ENCODE measurements around the gene ACKR4. TPM values are rescaled to one million over a fixed set of nuclear protein-coding genes. Genes with fewer than 3 reads are reported as not detected.

ACKR4 gene
- total and polyA plus RNA-seq, 2 donors (not counting 3 experiments of a cell fraction or from before 2014, with no cell fraction given), result 3.2 to 14.3 TPM

- Histone ChIP-seq H3K9ac (replicated peaks; ENCODE audit: extremely low read depth, insufficient read depth, low read length) (no peak overlapping the region), H3K27me3 (ENCODE audit: control insufficient read depth in 2 of 2, insufficient read depth in 2 of 2, low read length in 2 of 2) (no peaks in the 10 kb centered on the region), H3K36me3 (ENCODE audit: control insufficient read depth in 2 of 2, extremely low read depth in 1 of 2, insufficient read depth in 2 of 2, low read length in 2 of 2) (peaks cover 0 to 2% of the 10 kb centered on the region in 2 experiments), H3K4me2 (ENCODE audit: insufficient read depth, low read length) (no peak overlapping the region), H3K79me2 (ENCODE audit: control insufficient read depth, insufficient read depth, low read length) (no peaks in the 10 kb centered on the region), H2AFZ (ENCODE audit: low read depth, low read length) (no peak overlapping the region), H3K4me3 (replicated peaks in 1 of 3; ENCODE audit: insufficient read depth in 1 of 3, low read depth in 1 of 3, low read length in 3 of 3) (no peak overlapping the region), H3K9me3 (replicated peaks; ENCODE audit: control insufficient read depth, insufficient read depth, low read length) (no peaks in the 10 kb centered on the region), H3K4me1 (ENCODE audit: control insufficient read depth, extremely low read depth, insufficient read depth, low read length) (peaks cover 30% of the 10 kb centered on the region), H3K9me1 (replicated peaks; ENCODE audit: control insufficient read depth, extremely low read depth, insufficient read depth, low read length) (no peaks in the 10 kb centered on the region), H4K20me1 (replicated peaks; ENCODE audit: control insufficient read depth, extremely low read depth, insufficient read depth, low read length) (no peaks in the 10 kb centered on the region), H3K27ac (ENCODE audit: insufficient read depth, low read depth, low read length) (no peak overlapping the region)
- ChIA-PET CTCF (interaction anchor here (1.1 to 2.2 kb wide), 4 partner anchors 9 to 91 kb away, joined by 3 to 12 read pairs (median 5); no protein-coding TSS in a partner anchor), POLR2A (no interaction called here)
- intact Hi-C loops (cut with micrococcal nuclease), result no loop called here
- no TSS peak for BruUV-seq (replicated peaks)
- no peak for TF ChIP-seq POLR2AphosphoS5 (IDR thresholded peaks at IDR 0.05; ENCODE audit: insufficient read depth, low read depth, low read length)
- TF ChIP-seq GATA2 (IDR thresholded peaks at IDR 0.05; ENCODE audit: insufficient read depth, insufficient read length, low read depth, low read length), result no peak
- no peak for TF ChIP-seq MYC (IDR thresholded peaks at IDR 0.05; ENCODE audit: low read depth, low read length)
- no peak for FAIRE-seq
- no peak for DNase-seq (ENCODE audit: low read depth, low spot score)
- dilution Hi-C loops (cut with MboI; ENCODE audit: extremely low pct_ligation_motif_present, low sequenced_read_pairs), result loop anchor here (25.0 kb wide), 1 partner anchor 90 kb away; no protein-coding TSS in a partner anchor
Observed at GRCh38 chr3:132626955-132627354, 29.9 kb downstream of the ACKR4 start.

GRCh38 chr3:132628157-132628556, 31.1 kb downstream of the ACKR4 start:
- intact Hi-C loops (cut with micrococcal nuclease), result no loop called here
- no peak for FAIRE-seq

More at GRCh38 chr3:132628157-132628556, 31.1 kb downstream of the ACKR4 start:
- Histone ChIP-seq H3K4me3 (replicated peaks in 1 of 3; ENCODE audit: insufficient read depth in 1 of 3, low read depth in 1 of 3, low read length in 3 of 3) (no peak overlapping the region), H4K20me1 (replicated peaks; ENCODE audit: control insufficient read depth, extremely low read depth, insufficient read depth, low read length) (no peaks in the 10 kb centered on the region), H3K9ac (replicated peaks; ENCODE audit: extremely low read depth, insufficient read depth, low read length) (no peak overlapping the region), H3K36me3 (ENCODE audit: control insufficient read depth in 2 of 2, extremely low read depth in 1 of 2, insufficient read depth in 2 of 2, low read length in 2 of 2) (peaks cover 0 to 2% of the 10 kb centered on the region in 2 experiments), H3K27me3 (ENCODE audit: control insufficient read depth in 2 of 2, insufficient read depth in 2 of 2, low read length in 2 of 2) (no peaks in the 10 kb centered on the region), H3K4me1 (ENCODE audit: control insufficient read depth, extremely low read depth, insufficient read depth, low read length) (peaks cover 18% of the 10 kb centered on the region), H3K79me2 (ENCODE audit: control insufficient read depth, insufficient read depth, low read length) (no peaks in the 10 kb centered on the region), H3K27ac (ENCODE audit: insufficient read depth, low read depth, low read length) (no peak overlapping the region), H3K9me3 (replicated peaks; ENCODE audit: control insufficient read depth, insufficient read depth, low read length) (no peaks in the 10 kb centered on the region), H2AFZ (ENCODE audit: low read depth, low read length) (no peak overlapping the region), H3K9me1 (replicated peaks; ENCODE audit: control insufficient read depth, extremely low read depth, insufficient read depth, low read length) (no peaks in the 10 kb centered on the region), H3K4me2 (ENCODE audit: insufficient read depth, low read length) (no peak overlapping the region)
- ChIA-PET POLR2A (no interaction called here), CTCF (no interaction called here)
- dilution Hi-C loops (cut with MboI; ENCODE audit: extremely low pct_ligation_motif_present, low sequenced_read_pairs), result loop anchor here (25.0 kb wide), 1 partner anchor 91 kb away; no protein-coding TSS in a partner anchor
- TF ChIP-seq MAX (IDR thresholded peaks at IDR 0.05; ENCODE audit: insufficient read depth, insufficient read length), result no peak
- BruUV-seq (replicated peaks), result no TSS peak
- DNase-seq (ENCODE audit: low read depth, low spot score), result no peak
